GM12874 (cell line): ENCODE data around the gene FEN1.

Experiments
- CTCF ChIP-seq: IDR thresholded peaks from 2 replicates; pipeline ENCODE4 v1.5.1; 2011; ENCODE audit warnings: low read depth, mild to moderate bottlenecking, control low read depth, low read length, moderate library complexity; ENCODE audit not compliant: insufficient read depth

Gene FEN1

GRCh38 chr11:61778920-61779650 is 13.6 kb upstream of the FEN1 start:
- no peak for TF ChIP-seq CTCF

GRCh38 chr11:61779666-61780525 is 12.8 kb upstream of the FEN1 start:
- TF ChIP-seq CTCF: no peak

- no peak for TF ChIP-seq CTCF
Measured at GRCh38 chr11:61780581-61781162, 12.0 kb upstream of the FEN1 start.

GRCh38 chr11:61781585-61781984 is 11.1 kb upstream of the FEN1 start:
- no peak for TF ChIP-seq CTCF

GRCh38 chr11:61782299-61782698 is 10.4 kb upstream of the FEN1 start:
- TF ChIP-seq CTCF: no peak

- TF ChIP-seq CTCF: no peak
Measured at GRCh38 chr11:61782841-61783240, 9.9 kb upstream of the FEN1 start.
